GM12878 (cell line): ENCODE results near the gene ATP1A1. TPM values are rescaled to one million over a fixed set of nuclear protein-coding genes. Genes with fewer than 3 reads are reported as not detected.

Experiments used
- ATAC-seq: fragments of 200-7000 bp; cut with Tn5 transposase; 3 replicates; pipeline ENCODE4 v1.9.1; 2020; ENCODE audit warnings: mild to moderate bottlenecking, moderate library complexity
- BruUV-seq: library from RNA; stranded (reverse); fragments of 400-500 nt; replicated peaks from 2 replicates; lab custom pipeline; 2021; lab: Mats Ljungman, UMichigan
- CTCF ChIA-PET: fragments of 300-600 bp; sonication (Branson Sonifier 250); formaldehyde crosslinking; extraction: SDS; loops from one replicate; lab custom pipeline; 2021; ENCODE audit warnings: inconsistent platforms; lab: Yijun Ruan, JAX
- POLR2A ChIA-PET: fragments of 350-600 bp; formaldehyde crosslinking; extraction: SDS; loops from one replicate; lab custom pipeline; 2021; ENCODE audit warnings: inconsistent platforms; lab: Charles Lee
- RAD21 ChIA-PET: fragments of 300-600 bp; sonication (Branson Sonifier 250); formaldehyde crosslinking; loops from one replicate; lab custom pipeline; 2023; ENCODE audit warnings: antibody characterized with exemption; ENCODE audit not compliant: unreplicated experiment; lab: Charles Lee
- SMC1A ChIA-PET: fragments of 300-600 bp; sonication (Branson Sonifier 250); formaldehyde crosslinking; loops from one replicate; lab custom pipeline; 2023; ENCODE audit not compliant: unreplicated experiment, uncharacterized antibody; lab: Charles Lee
- DNase-seq: peaks from one replicate; pipeline ENCODE4 v3.0.0-alpha.2; 2011; ENCODE audit warnings: low read depth, low spot score
- FAIRE-seq: peaks from 3 replicates; lab custom pipeline; 2011; peaks lifted over from hg19 to GRCh38; lab: Jason Lieb, UNC
- H2AFZ ChIP-seq: 2 replicates; pipeline ENCODE4 v1.6.0; 2011; ENCODE audit warnings: low read depth, low read length, control low read depth; ENCODE audit not compliant: control insufficient read depth
- H3K27ac ChIP-seq: 2 replicates; pipeline ENCODE4 v1.5.1; 2011; ENCODE audit warnings: control low read depth; ENCODE audit not compliant: control insufficient read depth, insufficient read depth
- H3K27me3 ChIP-seq, 2 experiments: replicated peaks in 1 of 2; 2 replicates each; pipeline versions ENCODE4 v1.6.0 to v1.6.1; 2011; ENCODE audit warnings: low read length in 1 of 2; ENCODE audit not compliant: control insufficient read depth in 2 of 2, insufficient read depth in 2 of 2
- H3K36me3 ChIP-seq, 2 experiments: 2 replicates each; pipeline ENCODE4 v1.5.1; 2011; ENCODE audit warnings: low read length in 1 of 2; ENCODE audit not compliant: control insufficient read depth in 2 of 2, insufficient read depth in 2 of 2
- H3K4me1 ChIP-seq: 2 replicates; pipeline ENCODE4 v1.6.1; 2011; ENCODE audit warnings: mild to moderate bottlenecking, low read length, moderate library complexity, mixed read lengths; ENCODE audit not compliant: control insufficient read depth, insufficient read depth
- H3K4me2 ChIP-seq: 2 replicates; pipeline ENCODE4 v1.6.0; 2011; ENCODE audit warnings: control low read depth; ENCODE audit not compliant: control insufficient read depth, insufficient read depth
- H3K4me3 ChIP-seq: fragments of 200-600 bp; sonication (generic); 2 replicates; pipeline ENCODE4 v1.5.1; 2016
- H3K79me2 ChIP-seq: 2 replicates; pipeline ENCODE4 v1.6.0; 2011; ENCODE audit warnings: low read length; ENCODE audit not compliant: control insufficient read depth, insufficient read depth
- H3K9ac ChIP-seq: 2 replicates; pipeline ENCODE4 v1.8.0; 2011; ENCODE audit warnings: low read length, control low read depth, mixed read lengths; ENCODE audit not compliant: control insufficient read depth, insufficient read depth
- H3K9me3 ChIP-seq: replicated peaks from 3 replicates; pipeline ENCODE4 v1.5.1; 2011; ENCODE audit warnings: mild to moderate bottlenecking, low read length; ENCODE audit not compliant: control insufficient read depth, insufficient read depth
- H4K20me1 ChIP-seq: 2 replicates; pipeline ENCODE4 v1.6.0; 2011; ENCODE audit not compliant: control insufficient read depth, insufficient read depth
- ASH2L ChIP-seq: fragments of 300-600, 200-600 bp; sonication (generic); IDR thresholded peaks from 2 replicates; pipeline ENCODE4 v1.6.1; 2017; ENCODE audit warnings: low read depth, mild to moderate bottlenecking, borderline replicate concordance
- ATF7 ChIP-seq: fragments of 450-650 bp; IDR thresholded peaks from 2 replicates; pipeline ENCODE4 v1.6.1; 2016; ENCODE audit warnings: low read depth, mild to moderate bottlenecking
- BACH1 ChIP-seq: fragments of 450-650 bp; IDR thresholded peaks from 2 replicates; pipeline ENCODE4 v1.6.1; 2017; ENCODE audit warnings: mild to moderate bottlenecking, borderline replicate concordance
- GATAD2B ChIP-seq: fragments of 450-650 bp; conservative IDR thresholded peaks from 2 replicates; pipeline ENCODE4 v1.6.1; 2017; ENCODE audit warnings: low read depth, mild to moderate bottlenecking, moderate library complexity
- HSF1 ChIP-seq: fragments of 150-350 bp; IDR thresholded peaks from 2 replicates; pipeline ENCODE4 v1.6.1; 2014; ENCODE audit warnings: mild to moderate bottlenecking, low read depth, low read length
- IKZF1 ChIP-seq: fragments of 450-650 bp; conservative IDR thresholded peaks from 2 replicates; pipeline ENCODE4 v1.6.1; 2017; ENCODE audit warnings: antibody characterized with exemption, mild to moderate bottlenecking
- IRF3 ChIP-seq: fragments of 450-650 bp; IDR thresholded peaks from 2 replicates; pipeline ENCODE4 v1.6.1; 2014; ENCODE audit warnings: mild to moderate bottlenecking
- PAX5 ChIP-seq: IDR thresholded peaks from 2 replicates; pipeline ENCODE4 v1.6.1; 2011; ENCODE audit warnings: low read depth, low read length, borderline replicate concordance
- RELB ChIP-seq: fragments of 450-650 bp; IDR thresholded peaks from 2 replicates; pipeline ENCODE4 v1.6.1; 2017; ENCODE audit warnings: low read depth, mild to moderate bottlenecking, moderate library complexity
- SMAD1 ChIP-seq: fragments of 450-650 bp; IDR thresholded peaks from 2 replicates; pipeline ENCODE4 v1.6.1; 2018; ENCODE audit warnings: mild to moderate bottlenecking, low read depth; ENCODE audit not compliant: partially characterized antibody
- USF2 ChIP-seq: IDR thresholded peaks from 2 replicates; pipeline ENCODE4 v1.6.1; 2011; ENCODE audit warnings: low read depth, low read length, improper control_type of control experiment, borderline replicate concordance
- ZBTB40 ChIP-seq: fragments of 450-650 bp; IDR thresholded peaks from 2 replicates; pipeline ENCODE4 v1.6.1; 2016; ENCODE audit warnings: mild to moderate bottlenecking, moderate library complexity, borderline replicate concordance
- ZNF207 ChIP-seq: fragments of 450-650 bp; IDR thresholded peaks from 2 replicates; pipeline ENCODE4 v1.6.1; 2014; ENCODE audit warnings: antibody characterized with exemption, mild to moderate bottlenecking, borderline replicate concordance
- ZZZ3 ChIP-seq: IDR thresholded peaks from 2 replicates; pipeline ENCODE4 v1.6.1; 2011; ENCODE audit warnings: low read depth; ENCODE audit not compliant: control insufficient read depth, insufficient read length
- WGBS: methylation state at CpG from one replicate; pipeline ENCODE4 v1.1.6; 2016; ENCODE audit warnings: low lambda C conversion rate; ENCODE audit not compliant: insufficient replicate concordance, insufficient coverage; ENCODE audit errors: missing lambda C conversion rate; 5-methylcytosine and 5-hydroxymethylcytosine counted together
- in situ Hi-C: fragments of 300-500 bp; cut with MboI; formaldehyde crosslinking; loops from 9 replicates; pipeline ENCODE4 v1.14.3; 2018; ENCODE audit warnings: mixed read lengths
- intact Hi-C: fragments of 100-400 bp; cut with micrococcal nuclease; formaldehyde crosslinking; loops from one replicate; pipeline ENCODE4 v1.14.2; 2022; ENCODE audit not compliant: unreplicated experiment
- polyA plus RNA-seq, 11 experiments: library from polyadenylated mRNA; depleted of rRNA in 4 of 11; unstranded in 6 of 11; stranded (reverse) in 5 of 11; fragments of >200 nt; fragmentation: Nextera tagmentation in 4 of 11; fragmentation: Illumina TruSeq in 1 of 11; extraction: Ambion mirVana in 4 of 11; extraction: Trizol in 1 of 11; gene quantifications; 1 replicate in 1 of 11; 2 replicates in 10 of 11; pipeline versions ENCODE4 v1.2.1 to v1.2.3, GENCODE V29; 2011 to 2016; ENCODE audit warnings: inconsistent platforms in 2 of 11, missing spikeins in 2 of 11, low read depth in 1 of 11
- total RNA-seq, 4 experiments: library from RNA; depleted of rRNA in 3 of 4; stranded (reverse); fragments of >200 nt in 3 of 4; fragmentation: Illumina TruSeq in 1 of 4; extraction: Trizol in 1 of 4; gene quantifications; 2 replicates each; pipeline versions ENCODE4 v1.2.1 to v1.2.3, GENCODE V29; 2013 to 2021

The ATP1A1 gene
- total and polyA plus RNA-seq, 10 of the 15 experiments (the other 5 are each of a cell fraction or from before 2014, with no cell fraction given): 113 to 566 (median 313) TPM

GRCh38 chr1:116351914-116352313, 21.1 kb upstream of the ATP1A1 start:
- FAIRE-seq (no peak), ATAC-seq (no peak), DNase-seq (no peak)
- H4K20me1 ChIP-seq: no peaks in the 10 kb centered on the region
- SMC1A ChIA-PET: interaction anchor here (2.4 kb wide), 1 partner anchor 8 kb away, joined by 5 read pairs; no protein-coding TSS in a partner anchor
- H3K27ac ChIP-seq: no peak overlapping the region
- no TSS peak for BruUV-seq
- H3K9ac ChIP-seq: no peak overlapping the region
- no peak overlapping the region for H3K4me2 ChIP-seq
- RAD21 ChIA-PET: interaction anchor here (1.1 kb wide), 1 partner anchor 134 kb away, joined by 3 read pairs; no protein-coding TSS in a partner anchor
- no peak overlapping the region for H2AFZ ChIP-seq
- in situ Hi-C loops: no loop called here
- POLR2A ChIA-PET: no interaction called here
- H3K9me3 ChIP-seq: no peaks in the 10 kb centered on the region
- intact Hi-C loops: no loop called here
- 57% methylated on average over 4 of the region's 4 CpGs for WGBS
- H3K27me3 ChIP-seq: no peaks in the 10 kb centered on the region
- H3K4me3 ChIP-seq: no peak overlapping the region
- no peaks in the 10 kb centered on the region for H3K79me2 ChIP-seq
- no peaks in the 10 kb centered on the region for H3K4me1 ChIP-seq
- CTCF ChIA-PET: interaction anchor here (1.1 to 1.5 kb wide), 2 partner anchors 39 to 133 kb away, joined by 3 read pairs; no protein-coding TSS in a partner anchor
- H3K36me3 ChIP-seq: no peaks in the 10 kb centered on the region
- TF ChIP-seq ZZZ3: no peak
- no peak for TF ChIP-seq ATF7
- TF ChIP-seq ZNF207: no peak
- TF ChIP-seq ASH2L: no peak
- TF ChIP-seq RELB: no peak
- no peak for TF ChIP-seq SMAD1
- TF ChIP-seq IKZF1: no peak
- TF ChIP-seq USF2: no peak
- no peak for TF ChIP-seq PAX5
- no peak for TF ChIP-seq IRF3
- TF ChIP-seq BACH1: no peak
- no peak for TF ChIP-seq GATAD2B
- TF ChIP-seq HSF1: no peak
- no peak for TF ChIP-seq ZBTB40
